WTC11 (cell line): ENCODE data around the gene TOMM40.

Experiments used
- NR2C2 ChIP-seq: sonication (generic); formaldehyde crosslinking; IDR thresholded peaks from 2 replicates; pipeline ENCODE4 v1.8.0; 2022; ENCODE audit warnings: mild to moderate bottlenecking, missing genetic modification reagents
- RORB ChIP-seq: fragments of 250-450 bp; sonication (Bioruptor Pico); IDR thresholded peaks from 2 replicates; pipeline ENCODE4 v1.9.0; 2021; ENCODE audit warnings: mild to moderate bottlenecking
- ZNF219 ChIP-seq: sonication (generic); formaldehyde crosslinking; IDR thresholded peaks from 2 replicates; pipeline ENCODE4 v1.8.0; 2023; ENCODE audit warnings: missing genetic modification reagents, mild to moderate bottlenecking, borderline replicate concordance
- ZNF416 ChIP-seq: fragments of 250-450 bp; sonication (Bioruptor Pico); IDR thresholded peaks from 2 replicates; pipeline ENCODE4 v1.9.0; 2021; ENCODE audit warnings: mild to moderate bottlenecking, inconsistent platforms
- TF ChIP-seq, protein P1 (sequence below): sonication (generic); formaldehyde crosslinking; IDR thresholded peaks from 2 replicates; pipeline ENCODE4 v1.8.1; 2023; ENCODE audit warnings: mild to moderate bottlenecking, missing genetic modification reagents, borderline replicate concordance
- TF ChIP-seq, protein P2 (sequence below): fragments of 200-600 bp; IDR thresholded peaks from 2 replicates; pipeline ENCODE4 v1.8.0; 2022; ENCODE audit warnings: antibody characterized with exemption
- TF ChIP-seq, protein P3 (sequence below): sonication (generic); formaldehyde crosslinking; IDR thresholded peaks from 2 replicates; pipeline ENCODE4 v1.8.0; 2022; ENCODE audit warnings: mild to moderate bottlenecking, missing genetic modification reagents
- TF ChIP-seq, protein P4 (sequence below): sonication (generic); formaldehyde crosslinking; conservative IDR thresholded peaks from 2 replicates; pipeline ENCODE4 v1.8.1; 2022; ENCODE audit warnings: mild to moderate bottlenecking, missing genetic modification reagents

DNA sequence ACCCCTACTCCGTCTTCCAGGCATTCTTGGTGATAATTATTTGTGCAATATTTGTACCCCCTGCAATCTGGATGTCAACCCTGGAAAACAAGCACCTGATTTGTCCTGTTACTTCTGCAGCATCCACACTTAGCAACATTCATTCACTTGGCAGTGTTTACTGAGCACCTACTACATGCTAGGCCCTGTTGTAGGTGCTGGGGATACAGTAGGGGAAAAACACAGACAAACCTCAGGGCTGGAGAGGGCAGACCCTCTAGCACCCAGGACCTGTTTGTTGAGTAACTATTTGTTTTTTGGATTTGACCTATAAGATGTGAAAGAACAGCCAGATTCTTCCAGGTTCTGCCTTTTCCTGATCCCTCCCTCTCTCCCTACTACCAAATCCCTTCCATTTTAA lies 35.4 kb upstream of the TOMM40 start:
- TF ChIP-seq NR2C2 (CRISPR knock-in tag) (no peak), RORB (CRISPR knock-in tag) (no peak), ZNF416 (CRISPR knock-in tag) (no peak), ZNF219 (CRISPR knock-in tag) (no peak)
- TF ChIP-seq, protein P1, sequence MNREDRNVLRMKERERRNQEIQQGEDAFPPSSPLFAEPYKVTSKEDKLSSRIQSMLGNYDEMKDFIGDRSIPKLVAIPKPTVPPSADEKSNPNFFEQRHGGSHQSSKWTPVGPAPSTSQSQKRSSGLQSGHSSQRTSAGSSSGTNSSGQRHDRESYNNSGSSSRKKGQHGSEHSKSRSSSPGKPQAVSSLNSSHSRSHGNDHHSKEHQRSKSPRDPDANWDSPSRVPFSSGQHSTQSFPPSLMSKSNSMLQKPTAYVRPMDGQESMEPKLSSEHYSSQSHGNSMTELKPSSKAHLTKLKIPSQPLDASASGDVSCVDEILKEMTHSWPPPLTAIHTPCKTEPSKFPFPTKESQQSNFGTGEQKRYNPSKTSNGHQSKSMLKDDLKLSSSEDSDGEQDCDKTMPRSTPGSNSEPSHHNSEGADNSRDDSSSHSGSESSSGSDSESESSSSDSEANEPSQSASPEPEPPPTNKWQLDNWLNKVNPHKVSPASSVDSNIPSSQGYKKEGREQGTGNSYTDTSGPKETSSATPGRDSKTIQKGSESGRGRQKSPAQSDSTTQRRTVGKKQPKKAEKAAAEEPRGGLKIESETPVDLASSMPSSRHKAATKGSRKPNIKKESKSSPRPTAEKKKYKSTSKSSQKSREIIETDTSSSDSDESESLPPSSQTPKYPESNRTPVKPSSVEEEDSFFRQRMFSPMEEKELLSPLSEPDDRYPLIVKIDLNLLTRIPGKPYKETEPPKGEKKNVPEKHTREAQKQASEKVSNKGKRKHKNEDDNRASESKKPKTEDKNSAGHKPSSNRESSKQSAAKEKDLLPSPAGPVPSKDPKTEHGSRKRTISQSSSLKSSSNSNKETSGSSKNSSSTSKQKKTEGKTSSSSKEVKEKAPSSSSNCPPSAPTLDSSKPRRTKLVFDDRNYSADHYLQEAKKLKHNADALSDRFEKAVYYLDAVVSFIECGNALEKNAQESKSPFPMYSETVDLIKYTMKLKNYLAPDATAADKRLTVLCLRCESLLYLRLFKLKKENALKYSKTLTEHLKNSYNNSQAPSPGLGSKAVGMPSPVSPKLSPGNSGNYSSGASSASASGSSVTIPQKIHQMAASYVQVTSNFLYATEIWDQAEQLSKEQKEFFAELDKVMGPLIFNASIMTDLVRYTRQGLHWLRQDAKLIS (CRISPR knock-in tag), result no peak
- TF ChIP-seq, protein P2, sequence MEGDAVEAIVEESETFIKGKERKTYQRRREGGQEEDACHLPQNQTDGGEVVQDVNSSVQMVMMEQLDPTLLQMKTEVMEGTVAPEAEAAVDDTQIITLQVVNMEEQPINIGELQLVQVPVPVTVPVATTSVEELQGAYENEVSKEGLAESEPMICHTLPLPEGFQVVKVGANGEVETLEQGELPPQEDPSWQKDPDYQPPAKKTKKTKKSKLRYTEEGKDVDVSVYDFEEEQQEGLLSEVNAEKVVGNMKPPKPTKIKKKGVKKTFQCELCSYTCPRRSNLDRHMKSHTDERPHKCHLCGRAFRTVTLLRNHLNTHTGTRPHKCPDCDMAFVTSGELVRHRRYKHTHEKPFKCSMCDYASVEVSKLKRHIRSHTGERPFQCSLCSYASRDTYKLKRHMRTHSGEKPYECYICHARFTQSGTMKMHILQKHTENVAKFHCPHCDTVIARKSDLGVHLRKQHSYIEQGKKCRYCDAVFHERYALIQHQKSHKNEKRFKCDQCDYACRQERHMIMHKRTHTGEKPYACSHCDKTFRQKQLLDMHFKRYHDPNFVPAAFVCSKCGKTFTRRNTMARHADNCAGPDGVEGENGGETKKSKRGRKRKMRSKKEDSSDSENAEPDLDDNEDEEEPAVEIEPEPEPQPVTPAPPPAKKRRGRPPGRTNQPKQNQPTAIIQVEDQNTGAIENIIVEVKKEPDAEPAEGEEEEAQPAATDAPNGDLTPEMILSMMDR, result no peak
- TF ChIP-seq, protein P3, sequence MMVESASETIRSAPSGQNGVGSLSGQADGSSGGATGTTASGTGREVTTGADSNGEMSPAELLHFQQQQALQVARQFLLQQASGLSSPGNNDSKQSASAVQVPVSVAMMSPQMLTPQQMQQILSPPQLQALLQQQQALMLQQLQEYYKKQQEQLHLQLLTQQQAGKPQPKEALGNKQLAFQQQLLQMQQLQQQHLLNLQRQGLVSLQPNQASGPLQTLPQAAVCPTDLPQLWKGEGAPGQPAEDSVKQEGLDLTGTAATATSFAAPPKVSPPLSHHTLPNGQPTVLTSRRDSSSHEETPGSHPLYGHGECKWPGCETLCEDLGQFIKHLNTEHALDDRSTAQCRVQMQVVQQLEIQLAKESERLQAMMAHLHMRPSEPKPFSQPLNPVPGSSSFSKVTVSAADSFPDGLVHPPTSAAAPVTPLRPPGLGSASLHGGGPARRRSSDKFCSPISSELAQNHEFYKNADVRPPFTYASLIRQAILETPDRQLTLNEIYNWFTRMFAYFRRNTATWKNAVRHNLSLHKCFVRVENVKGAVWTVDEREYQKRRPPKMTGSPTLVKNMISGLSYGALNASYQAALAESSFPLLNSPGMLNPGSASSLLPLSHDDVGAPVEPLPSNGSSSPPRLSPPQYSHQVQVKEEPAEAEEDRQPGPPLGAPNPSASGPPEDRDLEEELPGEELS (CRISPR knock-in tag), result no peak
- TF ChIP-seq, protein P4, sequence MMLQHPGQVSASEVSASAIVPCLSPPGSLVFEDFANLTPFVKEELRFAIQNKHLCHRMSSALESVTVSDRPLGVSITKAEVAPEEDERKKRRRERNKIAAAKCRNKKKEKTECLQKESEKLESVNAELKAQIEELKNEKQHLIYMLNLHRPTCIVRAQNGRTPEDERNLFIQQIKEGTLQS (CRISPR knock-in tag), result no peak
